Fibroblast of lung (primary cell): Measurements from ENCODE around the gene LPP. TPM values are rescaled to one million over a fixed set of nuclear protein-coding genes. Genes with fewer than 3 reads are reported as not detected.

ENCODE experiments used
- DNase-seq, 2 donors: peaks; one replicate each; pipeline versions ENCODE4 v3.0.0 to v3.0.0-alpha.2; 2010; ENCODE audit warnings: low read depth in 2 of 2
- H2AFZ ChIP-seq: 2 replicates; pipeline ENCODE4 v1.5.1; 2012; ENCODE audit warnings: low read length, control low read depth, inconsistent platforms
- H3K27ac ChIP-seq: 2 replicates; pipeline ENCODE4 v1.5.1; 2011; ENCODE audit warnings: low read length, control low read depth; ENCODE audit not compliant: insufficient read depth
- H3K27me3 ChIP-seq: 2 replicates; pipeline ENCODE4 v1.5.1; 2011; ENCODE audit warnings: mild to moderate bottlenecking, low read length; ENCODE audit not compliant: control insufficient read depth, insufficient read depth
- H3K36me3 ChIP-seq: 2 replicates; pipeline ENCODE4 v1.5.1; 2011; ENCODE audit warnings: low read length; ENCODE audit not compliant: control insufficient read depth, insufficient read depth
- H3K4me1 ChIP-seq: 2 replicates; pipeline ENCODE4 v1.5.1; 2011; ENCODE audit warnings: low read length; ENCODE audit not compliant: control insufficient read depth, insufficient read depth; ENCODE audit errors: extremely low read depth
- H3K4me2 ChIP-seq: 2 replicates; pipeline ENCODE4 v1.5.1; 2011; ENCODE audit warnings: low read length, control low read depth; ENCODE audit not compliant: insufficient read depth; ENCODE audit errors: extremely low read depth
- H3K4me3 ChIP-seq, 4 experiments: fragments of 200-600 bp in 1 of 4; sonication (generic) in 1 of 4; replicated peaks in 1 of 4; 2 replicates each; pipeline ENCODE4 v1.5.1; 2011 to 2016; ENCODE audit warnings: low read length in 4 of 4, low read depth in 3 of 4, mild to moderate bottlenecking in 3 of 4, control low read depth in 2 of 4, inconsistent platforms in 1 of 4, mixed read lengths in 1 of 4; ENCODE audit not compliant: insufficient read depth in 1 of 4; ENCODE audit errors: control extremely low read depth in 1 of 4
- H3K79me2 ChIP-seq: 2 replicates; pipeline ENCODE4 v1.5.1; 2012; ENCODE audit warnings: mild to moderate bottlenecking, low read length, inconsistent platforms; ENCODE audit not compliant: control insufficient read depth, insufficient read depth
- H3K9ac ChIP-seq: 2 replicates; pipeline ENCODE4 v1.5.1; 2011; ENCODE audit warnings: mild to moderate bottlenecking, low read length, control low read depth; ENCODE audit not compliant: insufficient read depth
- H3K9me3 ChIP-seq: 2 replicates; pipeline ENCODE4 v1.5.1; 2012; ENCODE audit warnings: low read depth, low read length; ENCODE audit not compliant: control insufficient read depth, insufficient read depth
- H4K20me1 ChIP-seq: 2 replicates; pipeline ENCODE4 v1.5.1; 2011; ENCODE audit warnings: low read length; ENCODE audit not compliant: control insufficient read depth, insufficient read depth; ENCODE audit errors: extremely low read depth
- CTCF ChIP-seq, 2 donors: IDR thresholded peaks in 1 of 2; conservative IDR thresholded peaks in 1 of 2; 1 replicate in 1 of 2; 2 replicates in 1 of 2; pipeline ENCODE4 v1.5.1; 2011 to 2012; ENCODE audit warnings: low read length in 2 of 2, control low read depth in 1 of 2, inconsistent platforms in 1 of 2, low read depth in 1 of 2, mild to moderate bottlenecking in 1 of 2
- EZH2 ChIP-seq: IDR thresholded peaks from 2 replicates; pipeline ENCODE4 v1.5.1; 2012; ENCODE audit warnings: low read length, control low read depth, mild to moderate bottlenecking; ENCODE audit errors: missing control alignments
- polyA plus RNA-seq, 2 donors: library from polyadenylated mRNA; depleted of rRNA in 1 of 2; stranded (reverse) in 1 of 2; unstranded in 1 of 2; fragments of >200 nt; gene quantifications; 2 replicates each; pipeline ENCODE4 v1.2.1, GENCODE V29; 2011 to 2012; ENCODE audit warnings: missing spikeins in 1 of 2
- total RNA-seq: library from RNA; depleted of rRNA; stranded (reverse); fragments of >200 nt; gene quantifications from 2 replicates; pipeline ENCODE4 v1.2.1, GENCODE V29; 2014

Gene LPP
- total and polyA plus RNA-seq, 2 donors (not counting 1 experiment from before 2014, with no cell fraction given), result 69.0 to 124 TPM

GRCh38 chr3:188304501-188304900 is 150.5 kb downstream of the LPP start:
- Histone ChIP-seq H3K27me3 (no peaks in the 10 kb centered on the region), H2AFZ (no peak overlapping the region), H3K4me3 (no peak overlapping the region), H3K27ac (no peak overlapping the region), H3K9ac (no peak overlapping the region), H3K4me1 (no peaks in the 10 kb centered on the region), H3K9me3 (no peaks in the 10 kb centered on the region), H4K20me1 (peaks cover 2% of the 10 kb centered on the region), H3K36me3 (no peaks in the 10 kb centered on the region), H3K4me2 (no peak overlapping the region), H3K79me2 (peaks cover 27% of the 10 kb centered on the region)
- DNase-seq, result no peak
- no peak for TF ChIP-seq EZH2
- TF ChIP-seq CTCF (conservative IDR thresholded peaks at IDR 0.05 in 1 of 2, IDR thresholded peaks at IDR 0.05 in 1 of 2; ENCODE audit: low read depth in 1 of 2, low read length in 2 of 2), result no peak

GRCh38 chr3:188305220-188305619 is 151.3 kb downstream of the LPP start:
- DNase-seq, result no peak
- H3K9ac ChIP-seq, result no peak overlapping the region
- no peaks in the 10 kb centered on the region for H3K36me3 ChIP-seq
- no peak overlapping the region for H2AFZ ChIP-seq
- no peak overlapping the region for H3K4me2 ChIP-seq
- H4K20me1 ChIP-seq, result peaks cover 2% of the 10 kb centered on the region
- no peak overlapping the region for H3K27ac ChIP-seq
- H3K79me2 ChIP-seq, result peaks cover 26% of the 10 kb centered on the region
- no peak overlapping the region for H3K4me3 ChIP-seq
- no peaks in the 10 kb centered on the region for H3K27me3 ChIP-seq
- no peak for TF ChIP-seq EZH2
- no peak for TF ChIP-seq CTCF (conservative IDR thresholded peaks at IDR 0.05 in 1 of 2, IDR thresholded peaks at IDR 0.05 in 1 of 2; ENCODE audit: low read depth in 1 of 2, low read length in 2 of 2)
- H3K4me1 ChIP-seq, result no peaks in the 10 kb centered on the region
- no peaks in the 10 kb centered on the region for H3K9me3 ChIP-seq

- Histone ChIP-seq H3K36me3 (no peaks in the 10 kb centered on the region), H3K27ac (no peak overlapping the region), H3K4me3 (no peak overlapping the region), H3K4me2 (no peak overlapping the region), H3K79me2 (peaks cover 34% of the 10 kb centered on the region), H2AFZ (no peak overlapping the region), H4K20me1 (peaks cover 4% of the 10 kb centered on the region), H3K9ac (no peak overlapping the region), H3K4me1 (no peaks in the 10 kb centered on the region), H3K27me3 (no peaks in the 10 kb centered on the region), H3K9me3 (no peaks in the 10 kb centered on the region)
- TF ChIP-seq EZH2 (no peak), CTCF (conservative IDR thresholded peaks at IDR 0.05 in 1 of 2, IDR thresholded peaks at IDR 0.05 in 1 of 2; ENCODE audit: low read depth in 1 of 2, low read length in 2 of 2) (no peak)
- DNase-seq, result no peak
Observed at GRCh38 chr3:188306435-188307005, 152.6 kb downstream of the LPP start.
